ENCODE measurements around the gene RIPK3. TPM values are rescaled to one million over a fixed set of nuclear protein-coding genes. Genes with fewer than 3 reads are reported as not detected.

RIPK3 gene
- total RNA-seq, 1 experiment from 2014 or later: 0.35 TPM

DNA sequence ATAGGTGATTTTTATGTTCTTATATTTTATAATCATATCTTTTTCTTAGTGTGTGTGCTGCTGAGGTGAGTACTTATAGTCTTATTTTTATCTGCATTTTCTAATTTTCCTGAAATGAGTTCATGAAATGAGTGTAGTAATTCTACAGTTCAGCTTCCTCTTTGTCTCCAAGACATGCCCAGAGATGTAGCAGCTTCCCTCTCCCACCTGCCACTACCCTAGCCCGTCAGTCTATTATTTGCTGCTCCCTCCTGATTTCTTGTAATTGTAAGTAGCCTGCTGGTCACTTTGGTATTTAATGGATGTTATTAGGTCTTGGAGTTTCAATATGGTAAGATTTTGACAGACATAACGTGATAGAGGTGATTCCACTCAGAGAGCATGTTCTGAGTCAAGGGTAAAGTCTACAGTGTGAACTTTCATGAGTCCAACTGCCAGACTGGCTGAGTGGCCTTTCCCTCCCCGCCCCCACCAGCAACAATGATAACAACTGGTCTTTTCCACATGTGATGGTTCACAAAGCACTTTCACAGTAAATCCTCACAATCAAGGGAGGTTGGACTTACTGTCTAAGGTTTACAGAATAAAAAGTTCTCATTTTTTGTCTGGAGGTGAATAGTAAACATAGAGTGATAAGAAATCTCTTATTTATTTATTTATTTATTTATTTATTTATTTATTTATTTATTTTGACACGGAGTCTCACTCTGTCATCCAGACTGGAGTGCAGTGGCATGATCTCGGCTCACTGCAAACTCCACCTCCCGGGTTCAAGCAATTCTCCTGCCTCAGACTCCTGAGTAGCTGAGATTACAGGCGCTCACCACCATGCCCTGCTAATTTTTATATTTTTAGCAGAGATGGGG lies 4.2 kb upstream of the RIPK3 start:
- no peak overlapping the region for H3K27ac ChIP-seq (ENCODE audit: insufficient read length, low read depth, low read length)
- WGBS (ENCODE audit: extremely low coverage, insufficient read length, low lambda C conversion rate): no CpG with 5 or more reads among the region's 7 CpGs
- H3K23ac ChIP-seq (ENCODE audit: insufficient read length, low read depth, low read length): no peak overlapping the region
- H2BK15ac ChIP-seq (ENCODE audit: low read depth, low read length): no peak overlapping the region
- H3K79me2 ChIP-seq (ENCODE audit: insufficient read depth, low read length): no peaks in the 10 kb centered on the region
- peaks cover 85% of the 10 kb centered on the region for H3K27me3 Mint-ChIP-seq (ENCODE audit: low read depth)
- no peak overlapping the region for H3K4me3 Mint-ChIP-seq
- no peaks in the 10 kb centered on the region for H4K20me1 ChIP-seq (ENCODE audit: control insufficient read depth, insufficient read depth, insufficient read length)
- H3K14ac ChIP-seq (ENCODE audit: insufficient read depth, low read length): no peak overlapping the region
- H2BK12ac ChIP-seq (ENCODE audit: insufficient read length, low read depth, low read length): no peak overlapping the region
- no peaks in the 10 kb centered on the region for H3K9me3 Mint-ChIP-seq
- no peaks in the 10 kb centered on the region for H3K79me1 ChIP-seq (ENCODE audit: insufficient read depth, low read depth, low read length, poor library complexity, severe bottlenecking)
- H3K4ac ChIP-seq (ENCODE audit: low read depth, low read length): no peak overlapping the region
- H3T11ph ChIP-seq (ENCODE audit: low read length): no peak overlapping the region
- H4K8ac ChIP-seq (replicated peaks; ENCODE audit: insufficient read length, low read depth, low read length): no peak overlapping the region
- no peak overlapping the region for H4K91ac ChIP-seq (ENCODE audit: insufficient read length, low read depth, low read length)
- H4K5ac ChIP-seq (ENCODE audit: insufficient read length, low read depth, low read length): no peak overlapping the region
- no peak overlapping the region for H3K18ac ChIP-seq (ENCODE audit: insufficient read length, low read depth, low read length)
- H2AFZ ChIP-seq (ENCODE audit: low read length): no peak overlapping the region
- no peak overlapping the region for H3K56ac ChIP-seq (ENCODE audit: insufficient read length, low read depth, low read length)
- H3K9me3 ChIP-seq (ENCODE audit: control insufficient read depth, low read depth, low read length): no peaks in the 10 kb centered on the region
- no peak overlapping the region for H2BK5ac ChIP-seq (ENCODE audit: insufficient read length, low read length)
- H3K27me3 ChIP-seq (ENCODE audit: insufficient read depth, low read length): peaks cover 18% of the 10 kb centered on the region; the same call in 1 of the 2 replicates
- no peaks in the 10 kb centered on the region for H3K36me3 Mint-ChIP-seq (ENCODE audit: insufficient read depth in 1 of 3, low read depth in 3 of 3)
- H3K9ac ChIP-seq (ENCODE audit: extremely low read depth, insufficient read length, low read length): no peak overlapping the region
- DNase-seq: no peak
- H3K4me2 ChIP-seq (ENCODE audit: insufficient read depth, insufficient read length, low read length): no peak overlapping the region
- no peaks in the 10 kb centered on the region for H3K4me1 ChIP-seq (ENCODE audit: insufficient read depth, low read length)
- H2BK20ac ChIP-seq (ENCODE audit: low read depth, low read length, poor library complexity, severe bottlenecking): no peak overlapping the region
- no peak overlapping the region for H3K27ac Mint-ChIP-seq
- no peak overlapping the region for H2BK120ac ChIP-seq (ENCODE audit: low read depth, low read length, poor library complexity, severe bottlenecking)
- peaks cover 9 to 11% of the 10 kb centered on the region in 2 experiments; a peak in 3 of 4 replicates for H3K4me1 Mint-ChIP-seq
- no peak overlapping the region for H2AK5ac ChIP-seq (ENCODE audit: insufficient read length, low read length)
- TF ChIP-seq CTCF (conservative IDR thresholded peaks at IDR 0.05): no peak
- peaks cover 8% of the 10 kb centered on the region for H3K23me2 ChIP-seq (ENCODE audit: insufficient read length, low read depth, low read length, poor library complexity, severe bottlenecking)
